NCI-H510A (cell line): Measurements from ENCODE around the gene SLC13A4.
"Not testable (repeated sequence)": the region's sequence is repeated elsewhere in the genome, so short reads cannot be mapped to it uniquely, and the experiment has no call there.

ENCODE experiments used
- DNase-seq: peaks from one replicate; lab custom pipeline; 2025; lab: John Stamatoyannopoulos, UW

The SLC13A4 gene

DNA sequence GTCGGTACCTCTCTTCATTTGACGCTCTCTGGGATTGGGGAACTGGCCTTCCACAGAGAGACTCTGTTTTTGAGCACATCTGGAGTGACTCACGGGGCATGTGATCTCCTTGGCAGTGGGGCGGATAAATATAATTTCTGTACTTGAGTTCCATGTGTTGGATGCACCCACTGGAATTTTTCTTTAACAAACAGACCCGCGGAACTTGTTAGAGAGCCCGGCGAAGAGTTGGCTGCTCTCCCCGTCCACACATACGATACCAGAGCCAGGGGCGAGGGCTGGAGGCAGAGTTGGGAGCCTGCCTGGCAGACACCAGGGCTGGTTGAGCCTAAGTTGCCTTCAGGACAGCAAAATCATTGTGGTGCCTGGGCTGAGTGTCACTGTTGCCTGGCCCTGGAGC lies 20.8 kb upstream of the SLC13A4 start, which contains the start of gene FAM180A:
Gene FAM180A (minus strand): TSS at position 44 of the 400 bp plus-strand sequence. CDS start 233 bp downstream, outside the sequence.
- no peak for DNase-seq

DNA sequence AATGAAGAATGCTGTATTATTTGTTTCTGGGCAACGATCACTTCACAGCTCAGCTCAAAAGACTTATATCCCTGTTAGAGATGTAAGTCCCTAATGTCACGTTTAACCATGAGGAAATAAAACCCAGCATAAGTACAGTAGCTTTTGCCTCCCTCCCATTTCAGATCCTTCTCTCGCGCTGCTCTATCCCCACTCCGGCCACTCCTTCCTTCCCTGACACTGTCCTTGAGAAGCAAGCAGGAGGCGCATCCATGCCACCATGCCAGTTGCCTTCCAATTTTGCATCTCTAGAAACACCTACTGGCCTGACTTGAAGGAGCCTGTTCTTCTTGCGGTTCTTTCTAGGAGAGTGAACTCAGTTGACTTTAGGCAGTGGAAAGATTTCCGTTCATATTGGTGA lies 19.4 kb upstream of the SLC13A4 start:
- DNase-seq = no peak

DNA sequence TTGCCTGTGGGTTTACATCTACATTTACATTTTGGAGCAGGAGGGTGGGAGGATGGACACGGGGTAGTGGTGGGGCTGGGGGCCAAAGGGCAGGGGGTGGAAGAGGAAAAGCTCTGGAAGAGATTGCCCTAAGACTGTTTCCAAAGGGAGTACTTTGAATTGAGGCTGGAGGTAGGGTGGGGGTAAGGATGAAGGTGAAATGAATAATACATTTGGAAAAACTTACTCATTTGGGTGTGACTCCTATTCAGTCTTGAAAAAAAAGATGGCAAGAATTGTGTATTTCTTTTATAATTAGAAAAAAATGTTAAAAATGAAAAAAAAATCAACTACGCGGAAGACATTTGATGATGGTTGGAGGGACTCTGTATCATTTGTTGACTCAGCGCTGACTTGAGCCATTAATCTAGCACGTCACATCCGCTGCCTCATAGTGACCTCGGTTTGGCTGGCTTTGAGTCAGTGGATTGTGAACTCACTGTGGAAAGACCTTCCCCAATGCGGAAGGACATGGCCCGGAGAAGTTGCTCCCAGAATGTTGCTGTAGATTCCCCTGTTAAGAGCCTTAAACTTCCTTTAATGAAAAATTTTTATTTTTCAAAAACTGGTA lies 17.8 kb upstream of the SLC13A4 start:
- no peak for DNase-seq

DNA sequence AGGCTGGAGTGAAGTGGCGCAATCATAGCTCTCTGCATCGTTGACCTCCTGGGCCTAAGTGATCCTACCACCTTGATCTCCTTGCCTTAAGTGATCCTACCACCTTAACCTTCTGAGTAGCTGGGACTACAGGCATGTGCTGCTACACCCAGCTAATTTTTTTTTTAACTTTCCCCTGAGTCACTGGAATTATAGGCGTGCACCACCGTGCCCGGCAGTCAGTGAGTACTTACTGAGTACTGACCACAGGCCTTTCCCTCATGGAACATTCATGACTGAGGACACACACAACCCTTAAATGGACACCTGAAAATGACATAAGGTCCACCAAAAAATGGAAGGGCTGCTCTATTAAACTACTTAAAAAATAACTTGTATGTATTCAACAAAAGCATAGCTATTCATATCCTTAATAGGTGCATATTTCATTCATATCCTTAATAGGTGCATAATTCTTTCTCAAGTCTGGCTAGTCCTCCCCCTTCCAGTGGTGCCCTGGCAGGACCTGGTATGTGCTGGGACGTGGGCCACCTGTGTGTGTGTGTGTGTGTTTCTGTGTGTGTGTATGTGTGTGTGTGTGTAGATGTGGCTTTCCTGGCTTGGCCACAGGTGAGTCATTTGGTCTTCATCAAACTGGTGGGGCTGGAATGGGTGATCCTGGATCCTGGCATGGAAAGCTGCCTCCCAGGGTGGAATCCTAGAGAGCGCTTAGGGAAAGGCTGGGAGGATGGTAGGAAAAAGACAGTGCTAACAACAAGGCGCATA lies 17.1 kb upstream of the SLC13A4 start:
- DNase-seq = no peak

DNA sequence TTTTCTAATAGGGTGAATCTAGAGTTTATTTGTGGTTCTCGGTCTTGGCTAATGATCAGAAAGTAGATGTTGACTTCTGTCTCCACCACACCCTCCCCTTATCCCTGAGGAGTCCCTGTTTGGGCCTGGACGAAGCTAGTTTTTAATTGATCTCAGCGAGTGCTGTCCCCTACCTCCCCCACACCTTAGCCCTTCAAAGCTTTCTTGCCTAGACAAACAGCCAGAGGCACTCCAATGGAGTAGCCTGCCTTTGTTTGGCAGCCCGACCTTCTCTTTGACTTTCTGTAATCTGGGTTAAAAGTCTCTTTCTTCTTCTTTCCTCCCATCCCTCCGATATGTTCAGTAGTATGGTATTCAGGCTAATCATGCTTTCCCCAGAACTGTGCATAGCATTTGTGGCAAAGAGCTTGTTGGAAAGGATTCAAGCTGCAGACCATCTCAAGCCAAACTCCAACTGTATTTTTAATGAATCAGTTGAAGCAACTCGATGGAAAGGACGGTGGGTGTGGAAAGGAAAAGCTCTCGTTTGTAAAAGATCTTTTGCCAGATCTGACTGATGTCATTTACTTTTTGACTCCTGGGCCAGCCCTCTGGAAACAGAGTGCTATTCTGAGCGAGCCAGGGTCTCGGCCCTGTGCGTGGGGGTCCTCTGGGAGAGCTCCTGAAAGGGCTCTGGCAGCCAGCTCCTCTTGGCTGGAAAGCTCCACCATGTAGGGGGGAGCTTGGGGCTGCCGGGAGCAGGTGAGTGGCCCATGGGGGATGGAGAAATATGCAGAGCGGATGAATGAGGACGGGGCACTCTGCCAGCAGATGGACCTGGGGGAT lies 16.1 kb upstream of the SLC13A4 start:
- no peak for DNase-seq

DNA sequence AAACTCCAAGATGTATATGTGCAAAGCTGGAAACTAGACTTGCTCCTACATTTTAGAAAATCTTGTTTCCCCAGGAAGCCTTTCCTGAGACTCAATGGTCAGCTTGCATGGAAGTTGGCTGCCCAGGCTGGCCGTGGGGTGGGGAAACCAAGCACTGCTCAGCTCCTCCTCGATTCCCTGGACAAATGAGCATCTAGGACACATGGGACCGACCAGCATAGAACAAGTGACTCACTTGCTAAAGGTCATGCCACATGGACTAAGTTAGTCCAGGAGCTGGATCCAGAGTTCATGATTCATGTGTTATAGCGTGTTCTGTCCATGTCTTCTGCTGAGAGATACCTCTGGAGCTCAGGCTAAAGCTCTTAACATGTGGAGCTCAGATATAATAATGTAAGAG lies 14.4 kb upstream of the SLC13A4 start:
- DNase-seq = no peak

DNA sequence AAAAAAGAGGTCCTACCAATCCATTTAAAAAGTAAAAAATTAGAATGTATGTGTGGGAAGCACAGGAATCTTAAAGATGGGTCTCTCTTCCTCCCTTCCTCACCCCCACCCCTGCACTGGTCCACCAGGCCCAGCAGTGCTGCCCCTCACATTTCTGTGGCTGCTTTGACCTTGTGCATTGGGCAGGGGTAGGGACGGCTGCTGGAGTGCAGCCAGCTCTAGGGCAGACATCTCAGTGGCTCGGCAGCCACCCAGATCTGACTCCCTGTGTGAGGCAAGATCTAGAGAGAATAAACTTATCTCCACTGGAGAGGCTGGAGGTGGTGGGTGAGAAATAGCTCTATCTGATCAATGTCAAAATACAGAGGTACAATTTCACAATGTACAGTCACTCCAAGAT lies 13.9 kb upstream of the SLC13A4 start:
- no peak for DNase-seq

DNA sequence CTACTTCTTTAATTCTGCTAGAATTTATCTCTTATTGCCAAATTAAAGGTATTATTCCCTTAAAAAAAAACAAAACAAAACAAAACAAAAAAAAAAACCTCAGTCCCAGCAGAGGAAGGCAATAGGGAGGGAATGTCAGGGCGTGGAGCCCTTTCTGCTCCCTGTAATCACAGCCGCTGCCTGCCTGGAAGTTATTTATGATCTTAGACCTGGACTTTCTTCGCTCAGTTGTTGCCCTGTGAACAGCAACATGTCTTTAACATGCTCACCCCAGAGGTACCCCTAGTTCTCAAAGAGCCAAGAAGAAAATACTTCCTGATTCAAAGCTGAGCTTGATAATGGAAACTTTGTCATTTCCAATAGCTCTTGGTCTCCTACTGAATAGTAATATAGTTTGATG lies 12.9 kb upstream of the SLC13A4 start:
- DNase-seq = no peak

DNA sequence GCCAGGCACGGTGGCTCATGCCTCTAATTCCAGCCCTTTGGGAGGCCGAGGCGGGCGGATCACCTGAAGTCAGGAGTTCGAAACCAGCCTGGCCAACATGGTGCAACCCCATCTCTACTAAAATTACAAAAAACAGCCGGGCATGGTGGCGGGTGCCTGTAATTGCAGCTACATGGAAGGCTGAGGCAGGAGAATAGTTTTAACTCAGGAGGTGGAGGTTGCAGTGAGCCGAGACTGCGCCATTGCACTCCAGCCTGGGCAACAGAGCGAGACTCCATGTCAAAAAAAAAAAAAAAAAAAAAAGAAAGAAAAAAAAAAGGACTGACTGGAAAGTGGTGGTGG lies 9.3 kb upstream of the SLC13A4 start:
- not testable (repeated sequence) for DNase-seq

DNA sequence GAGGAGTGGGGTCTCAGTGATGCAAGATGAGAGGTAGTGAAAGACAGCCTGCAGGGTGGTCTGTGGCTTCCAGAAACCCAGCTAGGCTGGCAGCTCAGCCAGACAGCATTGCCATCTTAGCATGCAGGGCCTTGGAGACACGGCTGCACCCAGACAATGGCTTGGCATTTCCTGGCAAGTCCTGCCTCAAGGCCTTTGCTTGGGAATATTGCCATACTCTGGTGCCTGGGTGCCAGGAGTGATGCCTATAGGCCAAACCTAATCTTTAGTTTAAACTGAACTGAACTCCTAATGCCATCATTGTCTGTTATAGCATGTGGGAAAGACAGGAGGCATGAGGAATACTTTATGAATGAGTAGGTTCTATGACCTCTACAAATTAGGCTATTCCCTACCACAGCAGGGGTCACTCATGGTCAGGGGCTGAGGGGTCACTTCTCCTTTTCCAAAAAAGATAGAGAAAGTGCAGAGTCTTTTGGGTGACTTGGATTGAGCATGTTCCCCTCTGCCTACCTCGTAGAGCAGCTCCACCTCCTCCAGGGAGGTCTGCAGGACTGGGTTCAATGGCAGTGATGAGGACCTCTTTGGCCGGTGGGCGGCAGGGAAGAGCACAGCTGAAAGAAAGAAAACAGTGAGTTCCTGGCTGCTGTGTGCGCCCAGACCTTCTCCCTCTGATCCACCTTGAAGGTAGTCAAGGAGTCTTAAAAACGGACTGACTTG lies 8.8 kb upstream of the SLC13A4 start:
- DNase-seq = no peak

DNA sequence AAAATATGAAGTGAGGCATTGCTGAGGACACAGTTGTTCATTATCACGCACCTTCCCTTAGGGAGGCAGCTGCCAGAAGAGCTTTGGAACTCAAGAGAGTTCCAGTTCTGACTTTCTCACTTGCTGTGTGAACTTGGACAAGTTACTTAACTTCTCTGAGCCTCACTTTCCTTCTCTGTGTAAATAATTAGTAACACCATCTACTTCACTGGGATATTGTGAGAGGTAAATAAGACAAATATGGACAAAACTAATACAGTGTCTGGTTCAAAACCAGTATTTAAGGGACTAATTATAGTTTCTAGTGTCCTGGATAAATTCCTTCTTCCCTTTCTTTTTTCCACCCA lies 6.3 kb upstream of the SLC13A4 start:
- no peak for DNase-seq

DNA sequence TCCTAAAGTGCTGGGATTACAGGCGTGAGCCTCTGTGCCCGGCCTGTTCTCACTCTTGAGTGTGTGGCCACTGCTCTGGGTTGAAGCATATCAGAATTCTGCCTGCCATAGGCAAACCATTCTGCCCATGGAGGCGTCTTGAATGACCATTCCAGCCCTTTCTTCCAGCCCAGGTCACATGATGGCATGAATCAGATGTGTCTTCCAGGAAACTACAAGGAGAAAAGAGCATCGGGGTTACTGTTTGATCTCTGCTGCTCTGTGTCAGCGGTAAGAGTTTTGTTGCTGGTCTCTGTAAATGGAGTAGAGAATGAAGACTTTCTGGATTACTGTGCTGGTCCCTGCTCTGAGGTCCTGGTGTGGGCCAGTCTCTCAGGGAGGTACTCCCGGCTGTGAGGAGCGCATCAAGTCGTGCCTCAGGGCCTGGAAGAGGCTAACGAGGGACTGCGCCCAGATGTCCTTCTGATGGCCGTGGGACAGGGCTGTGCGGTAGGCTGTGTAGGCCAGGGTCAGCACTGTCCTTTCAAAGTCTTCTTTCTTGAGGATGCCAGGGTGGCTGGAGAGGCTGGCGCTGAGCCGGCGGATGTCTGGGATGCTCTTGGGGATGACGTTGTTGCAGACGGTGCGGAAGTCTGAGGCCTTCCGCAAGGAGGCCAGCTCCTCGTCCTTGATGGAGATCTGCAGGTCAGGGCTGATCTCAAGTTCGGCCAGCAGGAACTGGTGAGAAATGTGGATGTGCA lies 5.8 kb upstream of the SLC13A4 start:
- no peak for DNase-seq

DNA sequence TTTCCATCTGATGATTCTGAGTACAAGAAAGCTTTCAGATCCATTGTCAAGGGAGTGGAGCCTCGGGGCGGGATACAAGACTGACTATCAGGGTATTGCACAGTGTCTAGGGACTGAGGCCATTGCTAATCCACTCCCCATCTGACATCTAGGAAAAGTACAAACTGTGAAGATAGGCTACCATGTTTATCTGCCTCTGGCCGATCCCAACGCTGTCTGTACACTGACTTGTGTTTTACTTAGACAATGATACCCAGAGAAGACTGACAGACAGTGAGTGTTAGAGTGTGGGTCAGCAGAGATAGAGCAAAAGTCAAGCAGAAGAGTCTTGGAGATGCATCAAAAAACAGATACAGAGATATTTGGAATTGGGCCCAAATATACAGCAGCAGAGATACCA lies 3.1 kb upstream of the SLC13A4 start:
- DNase-seq = no peak

DNA sequence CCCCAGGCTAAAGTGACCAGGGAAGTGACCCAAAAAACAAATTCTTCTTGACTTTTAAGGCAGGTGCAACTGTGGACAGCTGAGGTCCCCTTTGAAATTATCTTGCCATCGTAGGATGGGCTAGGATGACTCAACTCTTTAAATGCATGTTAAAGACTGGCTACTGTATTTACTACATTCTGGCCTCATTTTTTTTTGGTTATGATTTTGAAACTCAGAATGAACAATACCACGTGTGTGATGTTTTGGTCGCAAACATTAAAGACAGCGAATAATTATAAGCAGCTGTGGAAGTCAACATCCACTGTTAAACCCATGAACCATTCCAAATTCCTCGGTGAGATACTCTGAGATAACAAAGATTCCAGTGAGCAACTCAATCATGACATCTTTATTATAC lies 1.2 kb upstream of the SLC13A4 start:
- DNase-seq = no peak

DNA sequence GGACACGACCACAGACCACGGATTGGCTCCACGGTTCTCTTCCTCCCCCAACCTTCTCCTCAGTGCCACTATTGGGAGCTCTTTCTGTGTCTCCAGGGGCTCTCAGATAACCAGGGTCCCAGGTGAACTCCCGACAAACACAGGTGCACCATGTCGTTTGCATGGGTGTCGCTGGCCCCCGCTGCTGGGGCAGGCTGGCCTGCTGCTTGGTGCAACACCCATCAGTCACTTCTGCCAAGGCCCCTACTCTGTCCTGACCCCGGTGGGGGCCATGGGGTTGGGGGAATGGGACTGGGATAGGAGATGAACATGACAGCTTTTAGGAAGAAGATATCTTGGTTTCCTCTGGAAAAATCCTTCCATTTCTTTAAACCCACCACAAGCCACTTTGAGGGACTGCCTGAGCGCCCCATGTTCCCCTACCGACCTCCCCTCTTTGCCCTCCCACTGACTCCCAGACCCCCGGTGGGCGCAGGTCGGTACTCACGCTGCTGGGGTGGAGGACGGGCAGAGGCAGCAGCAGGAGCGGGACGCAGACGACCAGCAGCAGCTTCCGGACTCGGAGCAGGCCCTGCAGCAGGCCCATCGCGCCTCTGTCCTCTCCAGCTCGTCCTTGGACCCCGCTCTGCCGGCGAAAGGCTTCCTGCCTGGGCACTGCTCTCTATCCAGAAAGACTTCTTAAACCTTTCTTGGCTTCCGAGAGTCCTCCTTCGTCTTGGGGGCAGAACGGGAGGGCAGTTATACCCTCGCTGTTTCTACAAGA lies 894 bp downstream of the SLC13A4 start:
- no peak for DNase-seq

DNA sequence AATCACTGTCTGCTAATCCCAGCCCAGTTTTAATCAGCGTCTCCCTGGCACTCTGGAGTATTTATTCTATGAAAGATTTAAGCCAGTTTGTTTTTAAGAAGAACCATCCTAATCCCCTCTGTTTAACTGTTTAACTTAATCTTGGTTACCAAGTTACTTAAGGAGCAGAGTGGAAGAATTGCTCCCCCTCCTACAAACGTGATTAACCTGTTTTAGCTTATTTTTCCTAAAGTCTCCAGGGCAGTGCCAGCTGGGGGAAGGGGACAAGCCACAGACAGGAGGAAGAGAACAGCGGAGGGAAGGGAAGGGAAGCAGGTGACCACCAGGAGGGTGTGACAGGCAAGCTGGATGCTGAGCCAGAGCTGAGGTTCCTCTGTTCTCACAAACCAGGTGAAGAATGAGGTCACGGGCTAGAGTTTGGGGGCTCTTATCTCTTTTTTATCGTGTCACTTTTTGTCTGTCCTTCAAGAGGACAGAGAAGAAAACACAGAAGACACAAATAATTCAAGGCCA lies 1.7 kb downstream of the SLC13A4 start:
- no peak for DNase-seq

DNA sequence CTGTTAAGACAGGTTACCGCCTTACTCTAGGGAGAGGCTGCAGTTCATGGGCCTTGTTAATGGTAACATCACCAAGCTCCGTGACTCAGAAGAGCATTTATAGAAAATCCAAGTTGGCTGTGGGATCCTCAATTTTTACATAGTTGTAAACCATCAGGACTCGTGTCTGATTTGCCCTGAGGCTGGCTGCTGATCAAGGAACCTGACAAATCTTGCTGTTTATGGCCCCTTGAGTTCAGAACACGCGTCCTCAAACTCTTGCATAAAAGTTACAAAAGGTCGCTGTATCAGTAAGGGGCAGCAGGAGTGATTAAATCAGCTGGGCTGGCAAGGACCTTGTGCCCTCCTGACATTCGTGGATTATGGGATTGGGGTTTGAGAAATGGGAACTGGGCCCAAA lies 4.6 kb downstream of the SLC13A4 start:
- no peak for DNase-seq

DNA sequence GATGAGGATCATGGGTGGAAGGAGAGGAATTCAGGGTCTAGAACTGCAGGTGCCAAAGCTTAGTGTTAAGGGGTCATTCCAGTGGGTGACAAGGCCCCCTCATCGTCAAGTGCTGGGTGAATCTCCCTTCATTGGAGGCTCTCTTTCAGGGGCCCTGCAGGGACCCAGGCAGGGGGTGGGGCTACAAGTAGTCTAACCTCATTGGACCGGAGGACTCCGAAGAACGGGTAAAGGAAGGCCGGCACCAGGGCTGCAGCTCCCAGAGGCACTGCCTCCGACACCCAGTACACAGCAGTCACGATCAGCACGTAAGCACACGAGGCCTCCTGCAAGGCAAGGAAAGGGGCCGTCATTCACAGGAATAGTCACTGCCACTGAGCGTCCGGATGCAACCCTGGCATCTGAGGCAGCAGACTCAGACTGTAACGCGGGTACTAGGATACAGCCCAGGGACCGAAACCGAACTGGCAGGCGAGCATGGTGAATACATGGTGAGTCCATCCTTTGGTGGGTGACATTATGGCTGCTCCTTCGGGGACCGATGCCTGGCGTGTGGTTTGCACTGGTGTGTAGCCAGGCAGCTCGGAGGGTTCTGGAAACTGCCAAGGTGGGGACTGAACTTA lies 6.7 kb downstream of the SLC13A4 start:
- no peak for DNase-seq

DNA sequence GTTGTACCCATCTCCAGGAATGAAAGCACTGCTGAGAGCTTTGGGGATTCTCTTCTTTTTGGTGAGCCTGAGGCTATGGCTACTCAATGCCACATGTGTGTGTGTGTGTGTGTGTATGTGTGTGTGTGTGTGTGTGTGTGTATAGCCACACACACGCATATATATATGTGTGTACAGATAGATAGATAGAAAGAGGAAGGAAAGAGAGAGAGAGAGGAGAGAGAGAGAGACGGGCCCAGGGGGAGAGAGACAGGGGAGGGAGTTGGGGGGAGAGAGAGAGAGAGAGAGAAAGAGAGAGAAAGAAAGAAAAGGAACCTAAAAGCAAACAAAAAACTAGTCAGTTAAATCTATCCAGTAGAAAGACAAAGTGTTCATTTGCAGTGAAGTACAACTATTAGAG lies 8.3 kb downstream of the SLC13A4 start:
- DNase-seq = no peak

DNA sequence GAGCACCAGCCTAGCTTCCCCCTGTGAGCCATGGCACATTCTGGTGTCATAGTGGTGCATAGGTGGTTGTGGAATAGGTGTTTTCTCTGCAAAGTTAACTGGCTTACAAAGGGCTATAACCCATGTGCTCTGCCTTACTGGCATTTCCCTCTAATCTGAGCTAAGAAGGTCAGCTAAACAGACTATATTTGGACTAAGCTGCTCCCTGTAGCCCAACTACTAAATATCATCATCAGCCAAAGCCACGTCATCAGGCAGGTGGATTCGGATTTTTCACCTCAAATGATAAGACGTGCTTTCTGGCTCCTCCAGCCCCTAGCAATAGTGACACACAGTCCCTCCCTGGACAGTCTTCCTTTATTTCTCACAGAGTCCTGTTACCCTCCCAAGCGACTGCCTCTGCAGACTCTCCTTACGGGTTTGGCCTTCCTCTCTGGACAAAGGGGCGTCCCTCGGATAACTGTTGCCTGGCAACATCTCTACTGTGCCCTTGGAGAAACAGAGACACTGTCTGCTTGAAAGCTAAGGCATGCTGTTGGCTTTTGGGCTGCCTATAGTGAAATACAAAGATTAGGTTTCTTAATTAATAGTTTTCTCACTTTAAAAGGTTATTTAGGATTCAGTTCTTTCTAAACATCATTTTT lies 9.1 kb downstream of the SLC13A4 start:
- no peak for DNase-seq
